HG02840 (cell line): ENCODE data around the gene MYLK.
"Not testable (repeated sequence)": the region's sequence is repeated elsewhere in the genome, so short reads cannot be mapped to it uniquely, and the experiment has no call there.

ENCODE experiments used
- ATAC-seq: cut with Tn5 transposase; IDR thresholded peaks from one replicate; pipeline ENCODE4 v1.9.1; 2021; ENCODE audit warnings: mild to moderate bottlenecking, moderate library complexity, moderate number of reproducible peaks; ENCODE audit not compliant: unreplicated experiment, low FRiP score

Gene MYLK

DNA sequence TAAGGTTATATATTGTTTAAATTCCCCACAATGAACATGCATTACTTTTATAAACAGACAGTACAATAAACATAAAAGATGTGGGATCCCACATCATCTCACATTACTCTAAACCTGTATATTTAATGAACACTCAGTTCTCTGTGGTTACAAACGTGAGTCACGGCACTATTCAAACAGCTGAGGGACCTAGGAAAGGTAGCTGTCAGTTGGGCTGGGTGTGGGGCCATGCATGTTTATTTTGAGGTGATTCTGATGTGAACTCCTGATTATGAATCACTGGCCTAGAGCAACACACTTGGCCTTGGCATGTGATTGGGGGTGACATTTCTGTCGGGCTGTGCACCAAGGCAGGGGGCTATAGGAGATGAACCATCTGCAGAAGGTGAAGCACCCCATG is 151.7 kb downstream of the MYLK start:
- no peak for ATAC-seq

DNA sequence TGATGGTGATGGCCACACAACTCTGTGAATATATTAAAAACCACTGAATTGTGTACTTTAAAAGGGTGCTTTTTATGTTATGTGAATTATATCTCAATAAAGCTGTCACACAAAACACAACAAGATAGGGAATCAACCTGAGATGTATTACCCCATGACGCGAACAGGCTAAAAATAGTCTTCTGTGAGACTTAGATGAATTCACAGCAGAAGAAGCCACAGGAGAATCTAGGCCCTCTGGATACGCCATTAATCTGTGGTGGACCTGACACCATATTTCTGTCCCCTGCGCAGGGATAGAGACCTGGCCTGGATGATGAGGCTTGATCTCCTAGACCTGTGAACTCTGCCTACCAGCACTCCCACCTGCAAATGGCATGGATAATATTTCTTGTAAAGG is 153.3 kb downstream of the MYLK start:
- no peak for ATAC-seq

DNA sequence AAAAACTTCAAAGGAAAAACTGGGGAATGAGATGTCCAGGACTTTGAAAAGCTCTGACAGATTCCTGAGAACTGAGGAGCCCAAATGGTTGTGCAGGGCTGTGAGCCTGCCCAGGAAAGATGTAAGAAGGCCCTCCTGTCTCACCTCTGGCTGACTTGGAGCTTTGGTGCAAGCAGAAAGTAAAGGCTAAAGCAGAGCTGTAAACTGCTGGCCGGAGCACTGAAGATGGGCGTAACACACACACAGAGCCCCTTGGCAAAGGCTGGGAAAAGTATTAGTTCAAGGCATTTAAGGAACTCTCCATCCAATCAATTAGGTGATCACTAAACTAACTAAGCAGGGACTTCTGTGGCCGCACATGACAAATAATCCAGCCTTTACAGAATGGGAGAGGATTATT is 155.1 kb downstream of the MYLK start:
- ATAC-seq: no peak

DNA sequence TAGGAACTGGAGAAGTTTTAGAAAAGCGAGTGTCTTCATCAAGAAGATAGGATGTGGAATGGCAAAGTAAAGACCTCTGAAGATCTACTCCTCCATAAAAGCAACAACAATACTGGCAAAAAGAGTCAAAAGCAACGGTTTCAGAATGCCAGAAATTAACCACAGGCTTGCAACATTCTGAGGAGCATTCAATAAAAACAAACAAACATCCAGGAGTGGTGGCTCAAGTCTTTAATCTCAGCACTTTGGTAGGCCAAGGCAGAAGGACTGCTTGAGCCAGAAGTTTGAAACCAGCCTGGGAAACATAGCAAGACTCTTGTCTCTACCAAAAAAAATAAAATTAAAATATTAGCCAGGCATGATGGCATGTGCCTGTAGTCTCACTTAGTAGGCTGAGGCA is 156.1 kb downstream of the MYLK start:
- no peak for ATAC-seq

DNA sequence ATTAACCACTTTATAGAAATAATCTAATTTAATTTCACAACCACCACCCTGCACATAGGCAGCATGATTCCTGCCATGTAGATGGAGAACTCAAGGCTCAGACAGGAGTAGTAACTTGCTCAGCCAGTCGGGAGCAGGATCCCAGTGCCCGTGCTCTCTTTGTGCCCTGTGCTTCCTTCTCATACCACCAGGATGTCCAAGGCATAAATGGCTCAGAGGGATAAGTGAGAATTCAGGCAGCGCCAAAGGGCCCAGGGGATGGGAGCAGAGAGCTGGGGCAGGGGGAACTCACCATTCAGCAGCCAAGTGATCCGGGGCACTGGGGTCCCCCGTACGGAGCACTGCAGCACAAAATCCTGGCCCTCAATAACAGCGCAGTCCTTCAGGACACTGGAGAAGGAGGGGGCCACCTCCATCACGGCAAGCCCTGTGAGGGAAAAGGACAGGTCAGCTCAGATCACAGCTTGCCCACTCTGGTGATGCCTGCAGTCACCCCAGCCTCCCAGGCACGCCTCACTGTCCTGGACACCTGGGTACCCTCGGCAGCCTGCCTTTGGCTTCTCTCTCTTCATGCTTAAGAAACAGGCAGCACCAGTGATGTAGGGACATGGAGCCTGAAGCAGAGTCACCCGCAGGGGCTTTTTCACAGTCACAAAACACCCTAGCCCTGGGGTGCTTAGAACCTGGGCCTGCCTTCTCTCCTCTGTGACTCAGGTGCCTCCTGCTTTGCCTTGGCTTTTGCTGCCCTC is 158.3 kb downstream of the MYLK start:
- ATAC-seq: no peak

DNA sequence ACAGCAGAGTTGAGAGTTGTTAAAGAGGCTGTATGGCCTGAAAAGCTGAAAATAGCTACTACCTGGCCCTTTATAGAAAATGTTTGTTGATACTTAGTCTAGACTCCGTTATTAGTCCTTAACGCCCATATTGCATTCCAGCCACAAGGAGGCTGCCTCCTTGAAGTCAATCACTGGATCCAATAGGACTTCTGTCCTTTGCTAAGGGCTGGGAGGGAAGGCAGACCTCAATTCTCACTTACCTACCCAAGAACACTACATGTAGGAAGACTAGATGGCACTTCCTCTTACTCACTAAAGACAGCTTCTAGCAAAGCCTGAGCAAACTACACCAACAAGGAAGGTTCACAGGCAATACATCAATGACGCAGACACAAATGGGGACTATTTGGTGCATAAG is 159.8 kb downstream of the MYLK start:
- ATAC-seq: no peak

DNA sequence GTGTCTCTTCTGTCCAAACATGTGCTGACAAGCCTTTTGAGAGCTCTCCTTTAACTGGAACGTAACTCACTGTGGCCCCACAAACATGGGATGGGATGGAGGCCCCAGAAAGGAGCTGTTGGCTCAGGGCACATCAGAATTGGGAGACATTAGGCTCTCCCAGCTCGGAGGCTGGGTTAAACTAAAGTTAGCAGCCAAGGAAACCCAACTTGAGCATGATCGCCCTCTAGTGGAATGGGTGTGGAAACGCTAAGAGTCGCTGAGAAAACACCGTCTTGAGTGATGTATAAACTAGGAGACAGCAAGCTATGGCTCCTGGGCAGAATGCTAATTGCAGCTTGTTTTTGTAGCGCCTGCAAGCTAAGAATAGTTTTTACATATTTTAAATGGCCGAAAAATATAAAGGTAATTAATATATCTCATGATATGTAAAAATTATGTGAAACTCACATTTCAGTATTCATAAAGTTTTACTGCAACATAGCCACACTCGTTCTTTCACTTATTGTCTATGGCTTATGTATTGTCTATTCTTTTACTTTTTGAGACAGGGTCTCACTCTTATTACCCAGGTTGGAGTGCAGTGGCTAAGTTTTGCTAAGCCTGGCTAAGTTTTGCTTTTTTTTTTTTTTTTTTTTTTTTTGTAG is 160.5 kb downstream of the MYLK start:
- no peak for ATAC-seq

DNA sequence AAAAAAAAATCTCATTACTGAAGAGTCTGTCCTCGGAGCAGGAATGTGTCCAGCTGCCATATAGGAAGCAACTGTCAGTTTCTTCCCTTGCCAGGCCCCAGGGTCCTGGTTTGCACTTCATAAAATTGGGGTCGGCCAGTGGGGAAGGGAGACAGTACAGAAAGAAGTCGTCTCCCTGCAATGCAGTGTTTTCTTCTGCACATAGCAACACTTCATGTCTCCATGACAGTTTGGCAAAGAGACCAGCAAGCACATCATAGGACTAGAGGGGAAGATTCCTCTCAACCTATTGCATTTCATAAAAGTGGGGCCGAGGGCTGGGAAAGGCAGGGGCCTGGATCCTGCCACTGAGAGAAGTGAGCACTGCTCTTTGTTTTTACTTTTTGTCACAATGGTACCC is 161.1 kb downstream of the MYLK start:
- ATAC-seq: no peak

DNA sequence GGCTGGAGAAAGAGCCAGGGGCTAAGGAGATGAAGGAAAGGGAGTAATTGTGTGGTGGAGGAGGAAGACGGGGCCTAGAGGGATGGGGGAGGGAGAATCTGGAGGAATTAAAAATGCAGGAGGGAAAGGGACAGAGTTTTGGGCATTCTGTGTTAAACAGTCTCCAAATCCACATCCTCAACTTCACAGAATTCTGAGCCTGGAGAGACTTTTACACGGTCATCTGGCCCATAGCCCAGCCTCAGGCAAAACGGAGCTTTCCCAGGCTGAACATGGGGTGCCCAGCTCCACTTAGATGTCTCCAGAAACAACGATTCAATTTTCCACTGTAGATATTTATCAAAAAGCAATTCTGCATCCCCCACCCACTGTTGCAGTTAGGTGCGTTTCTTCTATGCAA is 161.7 kb downstream of the MYLK start:
- no peak for ATAC-seq

DNA sequence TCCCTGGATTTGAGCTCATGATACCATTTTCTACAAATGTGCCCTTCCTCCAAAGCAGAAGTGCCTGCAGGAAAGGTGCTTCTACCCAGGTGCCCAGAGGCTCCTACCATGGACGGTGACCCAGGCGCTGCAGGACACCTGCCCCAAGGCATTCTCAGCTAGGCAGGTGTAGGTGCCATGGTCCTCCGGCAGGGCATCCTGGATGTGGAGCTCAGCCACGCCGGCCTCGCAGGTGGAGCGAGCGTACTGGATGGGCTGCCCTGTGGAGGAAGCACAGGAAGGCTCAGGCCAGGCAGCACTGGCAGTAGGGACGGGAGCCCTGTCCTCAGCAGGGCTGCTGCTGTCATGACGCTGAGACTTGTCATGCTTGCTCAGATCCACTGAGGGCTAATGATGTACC is 162.1 kb downstream of the MYLK start:
- no peak for ATAC-seq

DNA sequence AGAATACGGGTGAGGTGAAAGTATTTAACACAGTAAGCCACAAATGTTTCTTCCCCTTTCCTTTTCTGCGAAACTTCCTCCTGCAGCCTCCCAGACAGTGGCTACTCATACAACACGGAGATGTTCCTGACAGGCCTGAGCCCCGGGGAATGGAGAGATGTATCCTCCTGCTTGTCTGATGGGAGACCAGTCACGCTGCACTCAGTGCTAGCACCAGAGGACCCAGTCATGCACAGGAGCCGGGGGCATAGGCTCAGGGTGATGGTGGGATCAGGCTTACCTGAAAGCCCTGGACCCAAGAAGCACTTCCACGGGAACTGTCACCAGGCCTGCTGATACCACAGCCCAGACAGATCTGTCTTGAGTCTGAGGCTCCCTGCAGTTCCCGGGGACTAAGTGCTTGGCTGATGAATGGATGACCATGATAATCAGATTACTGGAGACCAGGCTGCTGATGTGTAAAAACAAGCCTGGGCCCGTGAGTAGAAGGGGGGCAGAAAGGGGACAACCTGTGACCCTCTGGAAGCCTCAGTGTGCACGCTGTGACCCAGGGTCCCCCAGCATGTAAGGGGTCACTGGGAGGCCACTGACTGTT is 162.9 kb downstream of the MYLK start:
- not testable (repeated sequence) for ATAC-seq

DNA sequence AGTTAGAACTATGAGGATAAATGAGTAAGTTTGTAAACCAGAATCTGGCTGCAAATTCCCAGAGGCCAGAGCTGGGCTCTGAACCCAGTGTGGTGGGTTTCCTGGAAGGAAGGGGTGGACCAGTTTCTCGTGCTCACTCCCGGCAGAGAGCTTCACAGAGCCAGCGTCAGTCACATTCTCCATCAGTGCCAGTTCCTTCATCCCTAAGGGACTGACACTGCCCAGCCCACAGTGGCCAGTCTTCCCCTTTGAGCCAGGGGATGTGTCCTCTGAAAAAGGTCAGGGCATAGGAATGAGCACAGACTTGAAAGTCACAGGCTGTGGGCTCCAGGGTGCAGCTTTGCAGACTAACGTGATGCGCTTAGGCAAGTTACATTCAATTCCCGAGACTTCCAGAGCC is 163.5 kb downstream of the MYLK start:
- ATAC-seq: no peak

DNA sequence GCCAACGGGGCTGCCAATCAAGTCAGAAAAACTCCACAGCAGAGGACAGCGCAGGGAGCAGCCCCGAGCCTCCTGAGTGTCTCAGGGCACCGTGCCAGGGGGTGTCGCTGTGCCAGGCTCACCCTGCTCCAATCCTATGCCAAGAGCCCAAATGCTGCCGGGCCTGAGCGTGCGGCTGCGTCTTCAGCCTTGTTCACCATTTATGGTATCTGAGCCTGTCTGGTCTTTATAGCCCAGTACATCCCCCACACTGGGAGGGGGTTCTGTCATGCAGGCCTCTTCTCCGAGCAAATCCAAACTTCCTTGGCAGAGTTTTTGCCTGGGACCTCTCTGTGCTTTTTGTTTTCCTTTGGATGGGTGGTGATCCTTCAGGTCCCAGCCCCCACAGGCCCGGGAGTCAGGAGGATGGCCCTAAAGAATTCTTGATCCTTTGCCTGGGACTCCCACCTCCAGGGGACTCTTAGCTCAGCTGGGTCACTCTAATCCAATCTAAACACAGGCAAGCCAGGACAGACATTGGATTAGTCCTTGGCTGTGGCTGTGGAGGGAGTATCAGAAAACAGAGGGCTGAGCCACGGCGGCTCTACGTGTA is 164.2 kb downstream of the MYLK start:
- ATAC-seq: no peak

DNA sequence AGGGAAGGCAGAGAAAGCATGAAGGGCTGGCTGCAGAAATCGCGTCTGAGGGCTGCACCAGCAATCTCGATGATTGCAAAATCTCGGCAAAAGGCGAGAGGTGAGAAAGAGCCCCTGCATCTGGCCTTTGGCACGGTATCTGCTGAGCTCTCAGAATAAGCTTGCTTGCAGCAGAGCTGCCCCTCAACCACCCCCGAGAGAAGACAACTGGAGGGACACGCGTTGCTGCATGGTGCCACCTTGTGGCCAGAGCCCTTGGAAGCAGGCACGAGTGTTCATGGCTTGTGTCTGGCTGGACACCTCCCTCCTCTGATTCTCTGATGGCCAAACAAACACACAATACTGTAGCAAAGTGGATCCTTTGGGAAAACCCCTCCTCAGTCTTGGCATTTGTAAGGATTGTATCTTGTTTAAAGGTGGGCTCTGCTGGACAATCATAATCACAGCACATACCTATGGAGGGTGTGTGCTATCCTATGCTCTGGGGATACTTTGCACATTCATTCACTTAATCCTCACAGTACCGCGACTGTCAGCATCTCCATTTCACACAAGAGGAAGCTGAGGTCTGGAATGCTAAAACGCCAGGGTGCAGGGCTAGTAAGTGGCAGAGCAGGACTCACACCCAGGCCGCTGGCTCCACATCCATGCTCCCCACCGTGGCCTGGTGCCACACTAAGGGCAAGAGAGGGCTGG is 164.9 kb downstream of the MYLK start:
- not testable (repeated sequence) for ATAC-seq

DNA sequence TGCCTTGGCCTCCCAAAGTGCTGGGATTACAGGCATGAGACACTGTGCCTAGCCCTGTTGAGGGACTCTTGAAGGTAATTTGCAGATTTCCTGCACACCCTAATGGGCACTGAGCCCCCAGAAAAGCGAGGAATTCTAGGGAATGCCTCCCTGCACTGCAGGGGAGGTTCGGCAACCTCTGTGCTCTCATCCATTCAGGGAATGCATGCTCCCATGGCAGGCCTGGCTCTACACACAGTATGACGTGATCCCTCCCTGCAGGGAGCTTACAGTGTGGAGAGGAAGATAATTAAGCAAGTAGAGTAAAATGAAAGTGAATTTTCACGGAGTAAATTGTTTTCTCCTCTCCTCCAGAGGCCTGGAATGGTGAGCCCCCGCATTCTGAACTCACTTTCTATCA is 166.0 kb downstream of the MYLK start:
- no peak for ATAC-seq

DNA sequence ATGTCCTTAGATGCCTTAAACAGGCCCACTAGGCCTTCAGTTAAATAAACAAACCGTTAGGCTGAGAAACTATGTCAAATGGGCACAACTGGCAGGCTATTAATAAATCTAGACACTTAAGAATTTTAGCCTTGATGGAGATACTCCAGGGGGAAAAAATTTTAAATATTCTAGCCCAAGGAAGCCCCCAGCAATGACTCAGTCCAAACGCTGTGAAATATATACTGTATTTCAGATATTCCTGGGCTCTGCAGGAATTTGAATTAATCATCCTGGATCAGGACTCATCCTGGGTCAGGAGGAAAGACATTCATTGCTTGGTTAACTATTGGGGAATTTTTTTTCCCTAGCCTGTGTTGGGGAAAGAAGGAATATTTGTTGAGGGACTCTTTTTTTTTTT is 166.7 kb downstream of the MYLK start:
- not testable (repeated sequence) for ATAC-seq

DNA sequence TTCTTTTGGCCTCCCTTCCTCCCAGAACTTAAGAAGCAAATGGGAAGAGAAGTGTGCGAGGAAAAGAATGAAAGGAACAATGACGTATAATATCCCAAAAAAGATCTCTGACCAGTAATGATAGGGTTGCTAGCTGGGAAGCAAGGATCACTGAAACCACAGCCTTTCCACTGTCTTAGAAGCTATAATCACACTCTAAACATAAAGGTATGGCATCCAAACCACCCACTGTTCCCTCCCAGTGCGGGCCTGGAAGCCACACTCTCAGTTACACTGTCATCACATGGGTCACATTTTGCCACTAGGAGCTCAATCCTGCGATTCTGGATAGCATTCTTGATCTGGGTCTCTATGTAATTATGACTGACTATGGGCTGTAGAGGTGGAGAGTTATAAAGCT is 167.7 kb downstream of the MYLK start:
- no peak for ATAC-seq

DNA sequence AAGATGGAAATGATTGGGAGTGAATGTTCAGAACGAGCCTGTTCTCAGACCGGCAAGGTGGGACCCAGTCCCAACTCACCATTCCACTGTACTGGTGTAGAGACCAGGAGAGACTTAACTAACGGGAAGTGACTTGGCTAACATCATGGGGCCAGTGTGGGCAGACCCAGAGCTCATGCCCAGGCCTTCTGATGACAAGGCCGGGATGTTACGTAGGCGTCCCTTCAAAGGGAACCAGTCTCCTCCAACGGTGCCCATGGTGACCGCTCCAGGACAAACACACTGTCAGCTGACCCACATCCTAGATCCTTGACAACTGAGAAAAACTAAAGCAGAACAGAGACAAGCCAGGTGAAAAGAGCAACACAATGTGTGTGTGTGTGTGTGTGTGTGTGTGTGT is 170.9 kb downstream of the MYLK start:
- ATAC-seq: no peak

DNA sequence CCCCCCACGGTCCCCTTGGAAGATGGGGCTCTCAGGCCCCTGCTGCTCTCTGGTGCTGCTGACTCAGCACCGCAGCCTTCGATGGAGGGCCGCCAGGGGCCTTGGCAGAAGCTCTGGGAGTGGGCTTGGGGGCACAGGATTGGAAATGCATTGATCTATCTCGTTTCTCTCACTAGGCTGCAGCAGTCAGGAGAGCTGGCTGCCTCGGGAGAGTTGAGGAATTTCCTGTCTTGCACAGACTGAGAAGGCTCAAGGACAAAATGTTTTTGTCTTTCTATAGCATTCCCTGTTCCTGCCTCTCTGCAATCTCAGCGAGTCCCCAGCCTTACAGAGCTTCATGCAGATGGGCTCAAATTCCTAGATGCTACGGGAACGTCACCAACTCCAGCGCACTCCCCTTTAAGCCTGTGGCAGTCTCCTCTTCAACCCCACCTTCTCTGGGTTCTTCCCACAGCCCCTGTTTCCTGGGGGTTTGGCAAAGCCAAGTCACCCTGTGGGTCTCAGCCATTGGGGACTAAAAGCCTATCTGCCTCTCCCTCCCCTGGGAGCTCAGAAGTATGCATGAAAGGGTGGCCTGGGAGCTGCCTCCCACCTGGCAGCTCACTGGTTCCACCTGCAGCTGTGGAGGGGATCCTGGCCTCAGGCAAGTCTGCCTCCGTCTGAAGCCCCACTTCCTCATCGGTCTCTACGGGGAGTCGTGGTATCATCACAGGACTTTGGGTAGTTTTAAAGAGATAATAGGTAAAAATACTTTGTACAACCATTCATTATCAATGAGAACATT is 171.9 kb downstream of the MYLK start:
- ATAC-seq: no peak

DNA sequence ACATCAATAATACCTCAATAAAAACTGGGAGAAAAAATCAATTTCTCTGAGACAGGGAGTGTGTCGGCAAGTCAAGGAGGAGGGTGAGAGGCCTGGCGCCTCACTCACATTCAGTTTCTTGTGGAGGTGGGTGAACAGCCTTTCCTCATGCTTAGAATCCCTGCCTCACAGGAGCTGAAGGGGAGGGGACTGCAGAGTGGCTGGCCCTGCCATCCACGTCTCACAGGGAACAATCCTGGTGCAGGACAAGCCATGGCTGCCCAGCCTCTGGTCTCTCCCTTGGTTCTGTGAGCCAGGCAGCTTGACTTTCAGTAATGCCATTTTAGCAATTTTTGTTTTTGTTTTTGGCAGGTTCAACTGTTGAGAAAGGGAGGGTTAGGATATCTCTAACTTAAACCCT is 172.8 kb downstream of the MYLK start:
- no peak for ATAC-seq
